ENCODE results near the gene STOM.

GRCh38 chr9:121404906-121405305 lies 34.9 kb upstream of the STOM start:
- TF ChIP-seq POLR2AphosphoS5 (IDR thresholded peaks at IDR 0.05; ENCODE audit: low read depth, low read length) (no peak), CTCF (IDR thresholded peaks at IDR 0.05; ENCODE audit: control extremely low read depth in 1 of 3, insufficient read depth in 1 of 3, low read depth in 1 of 3, low read length in 3 of 3) (no peak), ATF3 (IDR thresholded peaks at IDR 0.05; ENCODE audit: insufficient read depth, low read depth, low read length) (no peak), BACH1 (IDR thresholded peaks at IDR 0.05; ENCODE audit: low read length) (no peak), TAF7 (optimal IDR thresholded peaks at IDR 0.05; ENCODE audit: borderline replicate concordance, low read depth, low read length) (no peak), FOSL1 (IDR thresholded peaks at IDR 0.05; ENCODE audit: insufficient read depth, low read depth, low read length) (no peak), EP300 (IDR thresholded peaks at IDR 0.05; ENCODE audit: borderline replicate concordance in 1 of 2, low read depth in 2 of 2, low read length in 2 of 2) (no peak), POLR2A (IDR thresholded peaks at IDR 0.05; ENCODE audit: control extremely low read depth in 1 of 2, low read depth in 2 of 2, low read length in 2 of 2) (no peak), JUN (IDR thresholded peaks at IDR 0.05; ENCODE audit: low read depth, low read length) (no peak), E2F6 (IDR thresholded peaks at IDR 0.05) (no peak), SIN3A (conservative IDR thresholded peaks at IDR 0.05 in 1 of 2, IDR thresholded peaks at IDR 0.05 in 1 of 2; ENCODE audit: low read depth in 1 of 2, low read length in 2 of 2) (no peak)
